ENCODE results near the gene TMEM44. TPM values are rescaled to one million over a fixed set of nuclear protein-coding genes. Genes with fewer than 3 reads are reported as not detected.

The TMEM44 gene
- total RNA-seq, 1 experiment from 2014 or later, result 13.7 TPM

- no peak for TF ChIP-seq ERG (CRISPR knock-in tag; IDR thresholded peaks at IDR 0.05)
These were observed 93.7 kb downstream of the TMEM44 start (continued) for GRCh38 chr3:194539498-194539897.

- Mint-ChIP-seq H3K4me1 (no peaks in the 10 kb centered on the region), H3K27me3 (ENCODE audit: low read depth) (no peaks in the 10 kb centered on the region), H3K27ac (no peak overlapping the region), H3K9me3 (peaks cover 19% of the 10 kb centered on the region), H3K4me3 (no peak overlapping the region), H3K36me3 (peaks cover 10% of the 10 kb centered on the region)
- TF ChIP-seq ELF4 (CRISPR knock-in tag; IDR thresholded peaks at IDR 0.05; ENCODE audit: low read depth) (no peak), FOXK1 (CRISPR knock-in tag; IDR thresholded peaks at IDR 0.05) (no peak), TP53 (CRISPR knock-in tag; IDR thresholded peaks at IDR 0.05) (no peak), FOXP1 (CRISPR knock-in tag; IDR thresholded peaks at IDR 0.05; ENCODE audit: borderline replicate concordance) (no peak), ZNF281 (CRISPR knock-in tag; IDR thresholded peaks at IDR 0.05) (no peak), SMAD4 (CRISPR knock-in tag; IDR thresholded peaks at IDR 0.05) (no peak)
- POLR2A ChIA-PET, result no interaction called here
- ATAC-seq, result no peak
- CTCF ChIA-PET, result interaction anchor here (1.6 kb wide), 1 partner anchor 23 kb away, joined by 4 read pairs; no protein-coding TSS in a partner anchor
- DNase-seq (ENCODE audit: low spot score), result no peak
These were observed 95.4 kb downstream of the TMEM44 start for GRCh38 chr3:194537732-194538247.

Other genes with a start within 250 kb of the TMEM44 start
- gene GP5, start 234.2 kb downstream of the TMEM44 start, total RNA-seq (2021), result 0.09 to 0.16 TPM (median 0.11 TPM) in 3 replicates
- gene ATP13A3, start 146.4 kb downstream of the TMEM44 start, total RNA-seq (2021), result 75.7 to 79.1 TPM (median 78.3 TPM) in 3 replicates
- 42.9 to 45.8 TPM (median 44.1 TPM) in 3 replicates for gene LSG1, start 38.8 kb upstream of the TMEM44 start, total RNA-seq (2021)
- 2.6 to 3.8 TPM (median 3.7 TPM) in 3 replicates for gene FAM43A, start 52.5 kb upstream of the TMEM44 start, total RNA-seq (2021)

Measured in WTC11 (cell line).